Fibroblast of mammary gland (primary cell): ENCODE data around the gene UMODL1.

ENCODE experiments used
- DNase-seq: peaks from one replicate; pipeline ENCODE4 v3.0.0-alpha.2; 2010; ENCODE audit warnings: low read depth
- H3K4me3 ChIP-seq: 2 replicates; pipeline ENCODE4 v1.5.1; 2011; ENCODE audit warnings: low read depth, mild to moderate bottlenecking, low read length, moderate library complexity; ENCODE audit not compliant: control insufficient read depth
- TF ChIP-seq, protein P1 (sequence below): conservative IDR thresholded peaks from 2 replicates; pipeline ENCODE4 v1.5.1; 2011; ENCODE audit warnings: low read depth, low read length, inconsistent platforms; ENCODE audit not compliant: control insufficient read depth, insufficient read depth

Gene UMODL1

GRCh38 chr21:42117229-42117966 is 46.3 kb downstream of the UMODL1 start:
- H3K4me3 ChIP-seq, result no peak overlapping the region
- TF ChIP-seq, protein P1, sequence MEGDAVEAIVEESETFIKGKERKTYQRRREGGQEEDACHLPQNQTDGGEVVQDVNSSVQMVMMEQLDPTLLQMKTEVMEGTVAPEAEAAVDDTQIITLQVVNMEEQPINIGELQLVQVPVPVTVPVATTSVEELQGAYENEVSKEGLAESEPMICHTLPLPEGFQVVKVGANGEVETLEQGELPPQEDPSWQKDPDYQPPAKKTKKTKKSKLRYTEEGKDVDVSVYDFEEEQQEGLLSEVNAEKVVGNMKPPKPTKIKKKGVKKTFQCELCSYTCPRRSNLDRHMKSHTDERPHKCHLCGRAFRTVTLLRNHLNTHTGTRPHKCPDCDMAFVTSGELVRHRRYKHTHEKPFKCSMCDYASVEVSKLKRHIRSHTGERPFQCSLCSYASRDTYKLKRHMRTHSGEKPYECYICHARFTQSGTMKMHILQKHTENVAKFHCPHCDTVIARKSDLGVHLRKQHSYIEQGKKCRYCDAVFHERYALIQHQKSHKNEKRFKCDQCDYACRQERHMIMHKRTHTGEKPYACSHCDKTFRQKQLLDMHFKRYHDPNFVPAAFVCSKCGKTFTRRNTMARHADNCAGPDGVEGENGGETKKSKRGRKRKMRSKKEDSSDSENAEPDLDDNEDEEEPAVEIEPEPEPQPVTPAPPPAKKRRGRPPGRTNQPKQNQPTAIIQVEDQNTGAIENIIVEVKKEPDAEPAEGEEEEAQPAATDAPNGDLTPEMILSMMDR, result peak; percentile 95

DNA sequence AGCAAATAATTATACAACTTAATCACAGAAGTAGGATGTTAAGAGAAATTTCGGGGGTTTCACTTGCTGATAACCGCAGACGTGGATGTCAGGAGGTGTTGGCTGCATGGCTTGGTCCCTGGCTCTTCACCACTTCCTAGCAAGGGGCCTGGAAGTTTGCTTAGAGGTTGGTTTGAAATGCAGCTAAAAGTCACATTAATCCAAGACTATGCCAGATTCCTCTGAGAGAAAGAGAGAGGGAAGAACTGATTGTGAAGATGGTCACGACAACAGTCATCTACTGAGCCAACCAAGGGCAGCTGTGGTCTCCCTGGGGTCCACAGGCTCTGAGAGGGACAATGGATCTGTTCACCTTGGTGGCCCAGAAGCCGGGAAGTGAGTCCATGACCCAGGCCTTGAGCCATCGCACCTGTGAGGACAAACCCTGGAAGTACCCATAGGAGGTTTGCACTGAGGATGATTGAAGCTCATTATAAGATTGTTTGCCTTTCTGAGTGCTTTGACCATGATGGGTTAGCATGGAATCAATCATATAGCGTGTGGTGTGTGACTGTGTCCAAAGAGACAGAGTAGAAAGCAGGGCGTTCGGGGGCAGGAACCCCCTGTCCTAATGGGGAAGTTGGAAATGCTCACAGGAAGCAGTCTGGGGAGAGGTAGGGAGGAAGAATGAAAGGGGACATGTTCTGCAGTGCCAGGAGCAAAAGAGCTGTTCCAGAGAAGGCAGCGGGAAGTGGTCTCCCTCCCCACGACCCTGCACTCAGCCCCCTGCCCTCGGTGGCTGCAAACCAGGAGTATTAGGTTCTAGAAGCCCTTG is 47.1 kb downstream of the UMODL1 start:
- no peak for DNase-seq
- no peak overlapping the region for H3K4me3 ChIP-seq
- TF ChIP-seq, protein P1, result no peak

More at GRCh38 chr21:42117229-42117966, 46.3 kb downstream of the UMODL1 start:
- DNase-seq, result peak; percentile 78

DNA sequence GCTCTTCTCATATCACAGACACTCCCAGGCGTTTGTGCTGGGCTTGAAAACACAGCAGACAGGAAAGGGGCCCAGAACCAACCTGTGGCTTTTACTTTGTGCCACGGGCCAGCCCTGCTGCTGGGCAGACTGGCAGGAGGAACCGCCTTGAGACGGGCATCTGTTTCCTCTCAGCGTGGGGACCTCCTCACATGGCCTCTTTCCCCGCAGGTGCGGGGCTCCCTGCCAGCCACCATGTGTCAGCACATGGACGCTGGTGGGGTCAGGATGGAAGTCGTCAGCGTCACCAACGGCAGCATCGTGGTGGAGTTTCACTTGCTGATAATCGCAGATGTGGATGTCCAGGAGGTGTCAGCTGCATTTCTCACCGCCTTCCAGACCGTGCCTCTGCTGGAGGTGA is 47.8 kb downstream of the UMODL1 start:
- peak; percentile 22 for DNase-seq
- TF ChIP-seq, protein P1, result no peak
- H3K4me3 ChIP-seq, result no peak overlapping the region

DNA sequence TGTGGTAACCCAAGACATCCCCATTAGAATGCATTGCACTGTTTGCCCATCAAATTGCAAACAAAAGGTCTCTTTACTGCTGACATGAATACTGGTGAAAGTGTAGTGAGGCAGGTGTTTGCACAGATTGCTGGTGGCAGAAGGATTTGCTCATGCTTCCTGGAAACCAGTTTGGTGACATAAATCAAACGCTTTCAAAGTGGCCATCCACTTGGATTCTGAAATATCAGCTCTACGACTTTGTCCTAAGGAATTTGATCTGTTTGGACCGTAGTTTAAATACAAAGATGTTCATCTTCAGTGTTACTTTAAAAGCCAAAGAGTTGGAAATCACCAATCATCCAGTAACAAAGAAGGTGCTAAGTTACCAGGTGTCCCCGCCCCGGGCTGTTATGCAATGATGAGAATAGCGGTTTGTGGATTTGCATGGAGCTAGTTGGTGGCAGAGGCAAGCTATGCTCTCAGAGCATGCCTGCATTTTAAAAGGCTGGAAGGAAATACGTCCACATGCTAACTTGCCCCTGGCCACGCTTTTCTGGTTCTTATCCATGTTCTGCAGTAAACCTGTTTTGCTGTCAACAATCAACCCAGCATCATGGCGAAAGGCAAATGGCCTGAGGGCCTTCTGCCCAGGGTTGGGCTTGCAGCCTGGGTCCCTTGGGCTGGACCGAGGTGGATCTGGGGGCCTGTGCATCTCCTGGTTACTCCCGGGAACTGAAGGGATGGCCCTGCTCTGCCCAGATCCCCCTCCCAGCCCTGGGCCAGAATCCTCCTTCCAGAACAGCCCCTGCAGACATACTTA is 49.2 kb downstream of the UMODL1 start:
- TF ChIP-seq, protein P1, result no peak
- no peak overlapping the region for H3K4me3 ChIP-seq
- DNase-seq, result no peak

DNA sequence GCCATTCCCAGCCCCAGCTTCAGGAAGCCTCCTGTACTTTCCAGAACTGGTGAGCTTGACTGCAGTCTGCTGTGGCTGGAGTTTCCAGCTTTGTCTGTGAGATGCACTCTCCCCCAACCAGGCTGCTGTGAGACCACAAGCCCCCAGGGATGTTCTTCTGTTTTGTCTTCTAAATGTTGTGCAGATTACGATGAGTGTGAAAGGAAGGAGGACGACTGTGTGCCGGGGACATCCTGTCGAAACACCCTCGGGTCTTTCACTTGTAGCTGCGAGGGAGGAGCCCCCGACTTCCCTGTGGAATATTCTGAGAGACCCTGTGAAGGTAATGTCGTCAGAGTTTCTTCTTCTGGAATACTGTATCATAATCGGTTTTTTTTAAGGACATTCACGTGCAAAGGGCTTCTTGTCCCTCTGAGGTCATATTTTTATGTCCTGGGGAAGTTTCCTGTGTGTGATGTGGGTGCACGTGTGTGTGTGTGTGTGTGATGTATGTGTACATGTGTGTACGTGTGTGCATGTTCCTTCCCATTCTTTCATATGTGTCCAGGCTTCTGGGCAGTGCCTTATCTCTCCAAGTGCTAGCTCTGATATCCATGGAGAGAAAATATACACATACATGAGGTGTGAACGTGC is 49.9 kb downstream of the UMODL1 start:
- no peak overlapping the region for H3K4me3 ChIP-seq
- no peak for DNase-seq
- TF ChIP-seq, protein P1, result no peak

DNA sequence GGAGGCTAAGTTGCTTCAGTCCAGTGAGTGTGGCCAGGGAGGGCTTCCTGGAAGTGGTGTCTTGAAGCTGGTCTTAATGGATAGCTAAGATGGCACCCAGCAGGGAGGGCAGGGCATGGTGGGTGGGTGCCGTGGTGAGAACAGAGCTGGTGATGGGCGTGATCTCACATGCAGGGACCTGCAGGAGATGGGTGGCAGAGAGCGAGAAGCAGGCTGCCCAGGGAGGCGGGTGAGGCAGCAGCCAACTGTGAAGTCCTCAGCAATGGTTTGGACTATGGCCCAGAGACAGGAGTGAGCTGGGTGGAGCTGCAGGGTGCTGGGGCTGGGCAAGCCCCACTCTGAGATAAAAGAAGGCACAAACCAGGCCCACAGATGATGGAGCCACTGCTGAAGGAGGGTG is 50.7 kb downstream of the UMODL1 start:
- no peak for DNase-seq
- H3K4me3 ChIP-seq, result no peak overlapping the region
- TF ChIP-seq, protein P1, result no peak
